Fibroblast of lung (primary cell): Measurements from ENCODE around the gene CYTH1. TPM values are rescaled to one million over a fixed set of nuclear protein-coding genes. Genes with fewer than 3 reads are reported as not detected.

Experiments
- DNase-seq, 2 donors: peaks; one replicate each; pipeline versions ENCODE4 v3.0.0 to v3.0.0-alpha.2; 2010; ENCODE audit warnings: low read depth in 2 of 2
- H2AFZ ChIP-seq: 2 replicates; pipeline ENCODE4 v1.5.1; 2012; ENCODE audit warnings: low read length, control low read depth, inconsistent platforms
- H3K27ac ChIP-seq: 2 replicates; pipeline ENCODE4 v1.5.1; 2011; ENCODE audit warnings: low read length, control low read depth; ENCODE audit not compliant: insufficient read depth
- H3K27me3 ChIP-seq: 2 replicates; pipeline ENCODE4 v1.5.1; 2011; ENCODE audit warnings: mild to moderate bottlenecking, low read length; ENCODE audit not compliant: control insufficient read depth, insufficient read depth
- H3K36me3 ChIP-seq: 2 replicates; pipeline ENCODE4 v1.5.1; 2011; ENCODE audit warnings: low read length; ENCODE audit not compliant: control insufficient read depth, insufficient read depth
- H3K4me1 ChIP-seq: 2 replicates; pipeline ENCODE4 v1.5.1; 2011; ENCODE audit warnings: low read length; ENCODE audit not compliant: control insufficient read depth, insufficient read depth; ENCODE audit errors: extremely low read depth
- H3K4me2 ChIP-seq: 2 replicates; pipeline ENCODE4 v1.5.1; 2011; ENCODE audit warnings: low read length, control low read depth; ENCODE audit not compliant: insufficient read depth; ENCODE audit errors: extremely low read depth
- H3K4me3 ChIP-seq, 4 experiments: fragments of 200-600 bp in 1 of 4; sonication (generic) in 1 of 4; replicated peaks in 1 of 4; 2 replicates each; pipeline ENCODE4 v1.5.1; 2011 to 2016; ENCODE audit warnings: low read length in 4 of 4, low read depth in 3 of 4, mild to moderate bottlenecking in 3 of 4, control low read depth in 2 of 4, inconsistent platforms in 1 of 4, mixed read lengths in 1 of 4; ENCODE audit not compliant: insufficient read depth in 1 of 4; ENCODE audit errors: control extremely low read depth in 1 of 4
- H3K79me2 ChIP-seq: 2 replicates; pipeline ENCODE4 v1.5.1; 2012; ENCODE audit warnings: mild to moderate bottlenecking, low read length, inconsistent platforms; ENCODE audit not compliant: control insufficient read depth, insufficient read depth
- H3K9ac ChIP-seq: 2 replicates; pipeline ENCODE4 v1.5.1; 2011; ENCODE audit warnings: mild to moderate bottlenecking, low read length, control low read depth; ENCODE audit not compliant: insufficient read depth
- H3K9me3 ChIP-seq: 2 replicates; pipeline ENCODE4 v1.5.1; 2012; ENCODE audit warnings: low read depth, low read length; ENCODE audit not compliant: control insufficient read depth, insufficient read depth
- H4K20me1 ChIP-seq: 2 replicates; pipeline ENCODE4 v1.5.1; 2011; ENCODE audit warnings: low read length; ENCODE audit not compliant: control insufficient read depth, insufficient read depth; ENCODE audit errors: extremely low read depth
- CTCF ChIP-seq, 2 donors: IDR thresholded peaks in 1 of 2; conservative IDR thresholded peaks in 1 of 2; 1 replicate in 1 of 2; 2 replicates in 1 of 2; pipeline ENCODE4 v1.5.1; 2011 to 2012; ENCODE audit warnings: low read length in 2 of 2, control low read depth in 1 of 2, inconsistent platforms in 1 of 2, low read depth in 1 of 2, mild to moderate bottlenecking in 1 of 2
- EZH2 ChIP-seq: IDR thresholded peaks from 2 replicates; pipeline ENCODE4 v1.5.1; 2012; ENCODE audit warnings: low read length, control low read depth, mild to moderate bottlenecking; ENCODE audit errors: missing control alignments
- polyA plus RNA-seq, 2 donors: library from polyadenylated mRNA; depleted of rRNA in 1 of 2; stranded (reverse) in 1 of 2; unstranded in 1 of 2; fragments of >200 nt; gene quantifications; 2 replicates each; pipeline ENCODE4 v1.2.1, GENCODE V29; 2011 to 2012; ENCODE audit warnings: missing spikeins in 1 of 2
- total RNA-seq: library from RNA; depleted of rRNA; stranded (reverse); fragments of >200 nt; gene quantifications from 2 replicates; pipeline ENCODE4 v1.2.1, GENCODE V29; 2014

Gene CYTH1
- total and polyA plus RNA-seq, 2 donors (not counting 1 experiment from before 2014, with no cell fraction given) = 8.9 to 9.9 TPM

GRCh38 chr17:78748048-78748729, 33.9 kb downstream of the CYTH1 start:
- H4K20me1 ChIP-seq = no peaks in the 10 kb centered on the region
- H3K4me3 ChIP-seq = no peak overlapping the region
- H3K4me1 ChIP-seq = peaks cover 4% of the 10 kb centered on the region
- no peak overlapping the region for H2AFZ ChIP-seq
- no peak overlapping the region for H3K4me2 ChIP-seq
- no peaks in the 10 kb centered on the region for H3K79me2 ChIP-seq
- no peak overlapping the region for H3K27ac ChIP-seq
- H3K27me3 ChIP-seq = no peaks in the 10 kb centered on the region
- TF ChIP-seq CTCF (conservative IDR thresholded peaks at IDR 0.05 in 1 of 2, IDR thresholded peaks at IDR 0.05 in 1 of 2; ENCODE audit: low read depth in 1 of 2, low read length in 2 of 2) = no peak
- TF ChIP-seq EZH2 = no peak
- H3K9me3 ChIP-seq = no peaks in the 10 kb centered on the region
- H3K36me3 ChIP-seq = no peaks in the 10 kb centered on the region
- no peak overlapping the region for H3K9ac ChIP-seq
- DNase-seq = no peak

- Histone ChIP-seq H3K27me3 (no peaks in the 10 kb centered on the region), H3K36me3 (no peaks in the 10 kb centered on the region), H3K9ac (no peak overlapping the region), H3K79me2 (no peaks in the 10 kb centered on the region), H2AFZ (no peak overlapping the region), H4K20me1 (no peaks in the 10 kb centered on the region), H3K27ac (no peak overlapping the region), H3K9me3 (no peaks in the 10 kb centered on the region), H3K4me2 (no peak overlapping the region), H3K4me3 (no peak overlapping the region), H3K4me1 (peaks cover 4% of the 10 kb centered on the region)
- no peak for TF ChIP-seq EZH2
- TF ChIP-seq CTCF (conservative IDR thresholded peaks at IDR 0.05 in 1 of 2, IDR thresholded peaks at IDR 0.05 in 1 of 2; ENCODE audit: low read depth in 1 of 2, low read length in 2 of 2) = no peak
- no peak for DNase-seq
Measured at GRCh38 chr17:78747488-78747887, 34.6 kb downstream of the CYTH1 start.

- no peaks in the 10 kb centered on the region for H4K20me1 ChIP-seq
- H3K79me2 ChIP-seq = no peaks in the 10 kb centered on the region
- no peak for DNase-seq
- no peak overlapping the region for H3K27ac ChIP-seq
- H2AFZ ChIP-seq = no peak overlapping the region
- TF ChIP-seq CTCF (conservative IDR thresholded peaks at IDR 0.05 in 1 of 2, IDR thresholded peaks at IDR 0.05 in 1 of 2; ENCODE audit: low read depth in 1 of 2, low read length in 2 of 2) = no peak
- TF ChIP-seq EZH2 = no peak
- H3K4me2 ChIP-seq = no peak overlapping the region
- H3K9ac ChIP-seq = no peak overlapping the region
- H3K4me3 ChIP-seq = no peak overlapping the region
- H3K9me3 ChIP-seq = no peaks in the 10 kb centered on the region
- no peaks in the 10 kb centered on the region for H3K27me3 ChIP-seq
- no peaks in the 10 kb centered on the region for H3K36me3 ChIP-seq
- H3K4me1 ChIP-seq = peaks cover 4% of the 10 kb centered on the region
Measured at GRCh38 chr17:78746949-78747269, 35.2 kb downstream of the CYTH1 start.
